Effector memory CD8-positive, alpha-beta T cell (primary cell): Measurements from ENCODE around the gene CFAP97D1.

Source experiments
- ATAC-seq: fragments of 150-1000 bp; cut with Tn5 transposase; replicated peaks from 2 replicates; pipeline ENCODE4 v1.10.0; 2021; ENCODE audit warnings: mild to moderate bottlenecking, moderate library complexity
- DNase-seq, 3 experiments: peaks; one replicate each; pipeline ENCODE4 v3.0.0; 2021
- H3K27ac Mint-ChIP-seq, 2 donors: one replicate each; pipeline ENCODE4 v1.8.0; 2022; ENCODE audit warnings: mild to moderate bottlenecking in 2 of 2, mixed read lengths in 2 of 2, moderate library complexity in 2 of 2
- H3K27me3 Mint-ChIP-seq, 2 donors: one replicate each; pipeline ENCODE4 v1.8.0; 2022; ENCODE audit warnings: mixed read lengths in 2 of 2
- H3K36me3 Mint-ChIP-seq: one replicate; pipeline ENCODE4 v1.8.0; 2022; ENCODE audit warnings: mild to moderate bottlenecking, moderate library complexity, mixed read lengths; ENCODE audit not compliant: insufficient read depth
- H3K4me1 Mint-ChIP-seq, 2 donors: one replicate each; pipeline ENCODE4 v1.8.0; 2022; ENCODE audit warnings: low read depth in 2 of 2, mixed read lengths in 2 of 2
- H3K4me3 Mint-ChIP-seq, 2 donors: one replicate each; pipeline ENCODE4 v1.8.0; 2022; ENCODE audit warnings: mild to moderate bottlenecking in 2 of 2, mixed read lengths in 2 of 2, moderate library complexity in 2 of 2
- H3K9me3 Mint-ChIP-seq, 2 donors: one replicate each; pipeline ENCODE4 v1.8.0; 2022; ENCODE audit warnings: mixed read lengths in 2 of 2

The CFAP97D1 gene

GRCh38 chr17:43771463-43771862 lies 8.8 kb upstream of the CFAP97D1 start:
- H3K4me3 Mint-ChIP-seq, result no peak overlapping the region
- H3K4me1 Mint-ChIP-seq, result peaks cover 0 to 8% of the 10 kb centered on the region in 2 donors
- no peak for ATAC-seq
- no peak for DNase-seq
- no peaks in the 10 kb centered on the region for H3K27me3 Mint-ChIP-seq
- H3K36me3 Mint-ChIP-seq, result peaks cover 8% of the 10 kb centered on the region
- H3K9me3 Mint-ChIP-seq, result no peaks in the 10 kb centered on the region
- no peak overlapping the region for H3K27ac Mint-ChIP-seq

- H3K9me3 Mint-ChIP-seq, result no peaks in the 10 kb centered on the region
- peaks cover 0 to 8% of the 10 kb centered on the region in 2 donors for H3K4me1 Mint-ChIP-seq
- peak overlapping the region; percentile 8 to 52 for H3K4me3 Mint-ChIP-seq
- DNase-seq (no peak), ATAC-seq (no peak)
- H3K36me3 Mint-ChIP-seq, result peaks cover 4% of the 10 kb centered on the region
- H3K27ac Mint-ChIP-seq, result peak overlapping the region; percentile 16 to 26
- no peaks in the 10 kb centered on the region for H3K27me3 Mint-ChIP-seq
Observed at GRCh38 chr17:43772877-43773648, 7.2 kb upstream of the CFAP97D1 start.

GRCh38 chr17:43774304-43775250 lies 5.7 kb upstream of the CFAP97D1 start:
- no peak for ATAC-seq
- no peaks in the 10 kb centered on the region for H3K9me3 Mint-ChIP-seq
- no peak for DNase-seq
- H3K4me3 Mint-ChIP-seq, result no peak overlapping the region
- peaks cover 4 to 8% of the 10 kb centered on the region in 2 donors for H3K4me1 Mint-ChIP-seq
- no peaks in the 10 kb centered on the region for H3K27me3 Mint-ChIP-seq
- H3K27ac Mint-ChIP-seq, result no peak overlapping the region
- H3K36me3 Mint-ChIP-seq, result peaks cover 4% of the 10 kb centered on the region

GRCh38 chr17:43778337-43779144 lies 1.7 kb upstream of the CFAP97D1 start, which contains the start of gene DUSP3:
Gene DUSP3 (minus strand): TSS chr17:43778977. CDS start chr17:43778924, 53 bp downstream.
- H3K27me3 Mint-ChIP-seq, result peaks cover 34 to 35% of the 10 kb centered on the region in 2 donors
- H3K36me3 Mint-ChIP-seq, result peaks cover 2% of the 10 kb centered on the region
- DNase-seq, result peak; percentile 56 to 73 (median 68)
- H3K27ac Mint-ChIP-seq, result peak within 1 kb of the TSS; percentile 29 to 74
- H3K9me3 Mint-ChIP-seq, result no peaks in the 10 kb centered on the region
- peak; percentile 96 for ATAC-seq
- H3K4me1 Mint-ChIP-seq, result peaks cover 2 to 7% of the 10 kb centered on the region in 2 donors
- H3K4me3 Mint-ChIP-seq, result peak within 1 kb of the TSS; percentile 79 to 82

GRCh38 chr17:43779145-43780125 lies 800 bp upstream of the CFAP97D1 start:
- H3K27me3 Mint-ChIP-seq, result peaks cover 40 to 44% of the 10 kb centered on the region in 2 donors
- H3K4me3 Mint-ChIP-seq, result peak overlapping the region; percentile 79 to 82
- ATAC-seq (peak; percentile 46), DNase-seq (peak in 1 of 3 experiments; percentile 17)
- no peaks in the 10 kb centered on the region for H3K9me3 Mint-ChIP-seq
- peaks cover 0 to 7% of the 10 kb centered on the region in 2 donors for H3K4me1 Mint-ChIP-seq
- no peak overlapping the region for H3K27ac Mint-ChIP-seq
- H3K36me3 Mint-ChIP-seq, result no peaks in the 10 kb centered on the region

- no peaks in the 10 kb centered on the region for H3K9me3 Mint-ChIP-seq
- DNase-seq, result no peak
- H3K27ac Mint-ChIP-seq, result no peak overlapping the region
- H3K27me3 Mint-ChIP-seq, result peaks cover 46 to 48% of the 10 kb centered on the region in 2 donors
- no peak for ATAC-seq
- no peak overlapping the region for H3K4me3 Mint-ChIP-seq
- H3K36me3 Mint-ChIP-seq, result no peaks in the 10 kb centered on the region
- peaks cover 0 to 7% of the 10 kb centered on the region in 2 donors for H3K4me1 Mint-ChIP-seq
Observed at GRCh38 chr17:43782913-43783680, 2.9 kb downstream of the CFAP97D1 start.

GRCh38 chr17:43784068-43784467 lies 3.8 kb downstream of the CFAP97D1 start:
- DNase-seq, result no peak
- Mint-ChIP-seq H3K9me3 (no peaks in the 10 kb centered on the region), H3K4me3 (no peak overlapping the region)

GRCh38 chr17:43784628-43785101 lies 4.4 kb downstream of the CFAP97D1 start:
- Mint-ChIP-seq H3K9me3 (no peaks in the 10 kb centered on the region), H3K36me3 (no peaks in the 10 kb centered on the region), H3K27ac (no peak overlapping the region), H3K4me3 (no peak overlapping the region), H3K27me3 (peaks cover 46 to 57% of the 10 kb centered on the region in 2 donors), H3K4me1 (peaks cover 0 to 2% of the 10 kb centered on the region in 2 donors)
- ATAC-seq (no peak), DNase-seq (no peak)

More at GRCh38 chr17:43784068-43784467, 3.8 kb downstream of the CFAP97D1 start:
- peaks cover 0 to 5% of the 10 kb centered on the region in 2 donors for H3K4me1 Mint-ChIP-seq
- H3K27ac Mint-ChIP-seq, result no peak overlapping the region
- H3K36me3 Mint-ChIP-seq, result no peaks in the 10 kb centered on the region
- H3K27me3 Mint-ChIP-seq, result peaks cover 46 to 55% of the 10 kb centered on the region in 2 donors
- no peak for ATAC-seq

GRCh38 chr17:43787728-43788127 lies 7.5 kb downstream of the CFAP97D1 start:
- ATAC-seq, result no peak
- Mint-ChIP-seq H3K4me3 (no peak overlapping the region), H3K36me3 (no peaks in the 10 kb centered on the region), H3K4me1 (peaks cover 3 to 8% of the 10 kb centered on the region in 2 donors), H3K27me3 (peaks cover 18 to 35% of the 10 kb centered on the region in 2 donors), H3K27ac (no peak overlapping the region), H3K9me3 (no peaks in the 10 kb centered on the region)
- DNase-seq, result no peak

GRCh38 chr17:43788540-43788939 lies 8.3 kb downstream of the CFAP97D1 start:
- DNase-seq (no peak), ATAC-seq (no peak)
- peaks cover 3 to 8% of the 10 kb centered on the region in 2 donors for H3K4me1 Mint-ChIP-seq
- H3K4me3 Mint-ChIP-seq, result no peak overlapping the region
- H3K27ac Mint-ChIP-seq, result no peak overlapping the region
- no peaks in the 10 kb centered on the region for H3K9me3 Mint-ChIP-seq
- H3K27me3 Mint-ChIP-seq, result peaks cover 10 to 32% of the 10 kb centered on the region in 2 donors
- no peaks in the 10 kb centered on the region for H3K36me3 Mint-ChIP-seq

- Mint-ChIP-seq H3K4me1 (peaks cover 3 to 8% of the 10 kb centered on the region in 2 donors), H3K9me3 (no peaks in the 10 kb centered on the region), H3K4me3 (no peak overlapping the region), H3K27ac (no peak overlapping the region), H3K36me3 (no peaks in the 10 kb centered on the region), H3K27me3 (peaks cover 9 to 34% of the 10 kb centered on the region in 2 donors)
- DNase-seq (no peak), ATAC-seq (no peak)
Observed at GRCh38 chr17:43789482-43789881, 9.2 kb downstream of the CFAP97D1 start.
